ENCODE measurements around the gene ACTL6A. TPM values are rescaled to one million over a fixed set of nuclear protein-coding genes. Genes with fewer than 3 reads are reported as not detected.

Gene ACTL6A
- total RNA-seq, 1 experiment from 2014 or later: 84.5 TPM

DNA sequence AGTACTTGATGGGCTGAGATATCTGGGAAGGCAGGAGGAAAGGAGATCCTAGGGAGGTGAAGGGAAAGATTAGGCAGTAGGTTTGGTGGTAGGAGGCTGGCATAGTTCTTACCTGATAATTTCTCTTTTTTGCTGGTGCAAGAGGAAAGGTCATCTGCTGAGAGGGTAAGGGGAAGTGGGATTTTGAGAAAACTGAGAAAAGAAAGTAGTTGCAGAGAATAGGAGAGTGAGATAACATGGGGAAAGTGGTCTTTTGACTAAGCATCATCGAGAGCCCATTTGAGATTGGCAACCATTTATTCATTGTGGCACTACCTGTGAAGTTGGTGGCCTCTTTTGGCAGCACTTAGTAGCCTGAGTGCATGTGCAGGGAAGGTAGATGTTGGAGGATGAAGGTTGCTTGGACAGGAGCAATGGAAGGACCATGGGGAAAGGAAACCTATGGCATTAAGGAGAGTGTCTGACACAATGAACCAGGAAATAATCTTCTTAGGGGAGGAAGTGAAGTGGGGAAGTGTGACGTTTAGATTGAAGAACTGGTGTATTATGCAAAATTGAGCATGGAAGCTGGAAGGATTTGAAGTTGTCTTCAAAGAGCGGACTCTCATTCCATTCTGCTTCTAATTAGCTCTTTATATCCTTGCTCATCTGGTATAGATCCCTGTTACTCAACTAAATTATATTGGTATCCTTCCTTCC, 68.2 kb downstream of the ACTL6A start:
- DNase-seq (ENCODE audit: low read depth, low spot score): no peak
- in situ Hi-C loops (cut with HindIII; ENCODE audit: low pct_unique_long_range_greater_than_20kb, low sequenced_read_pairs): no loop called here

Small RNAs within 50 kb of the gene (small RNA-seq; reads per million reads assigned to genes)
- gene AC090425.1 (0 reads per million in 2 experiments), gene RF01210 (0 to 0.08 reads per million in 2 experiments)

Other genes with a start within 250 kb of the ACTL6A start
- gene ZNF639, start 239.9 kb upstream of the ACTL6A start, total RNA-seq (2014; rRNA removed; shearing (Covaris generic)): 39.2 and 39.3 TPM in 2 replicates
- 57.3 and 68.1 TPM in 2 replicates for gene MFN1, start 215.2 kb upstream of the ACTL6A start, total RNA-seq (2014; rRNA removed; shearing (Covaris generic))
- gene GNB4, start 111.5 kb upstream of the ACTL6A start, total RNA-seq (2014; rRNA removed; shearing (Covaris generic)): 44.3 and 46.7 TPM in 2 replicates
- gene MRPL47, start 41.7 kb downstream of the ACTL6A start, total RNA-seq (2014; rRNA removed; shearing (Covaris generic)): 61.5 and 65.0 TPM in 2 replicates
- gene NDUFB5, start 41.9 kb downstream of the ACTL6A start, total RNA-seq (2014; rRNA removed; shearing (Covaris generic)): 359 and 373 TPM in 2 replicates
- 7.1 and 8.3 TPM in 2 replicates for gene USP13, start 90.1 kb downstream of the ACTL6A start, total RNA-seq (2014; rRNA removed; shearing (Covaris generic))

Measured in SK-MEL-5 (cell line).